HFF-Myc (cell line): ENCODE measurements around the gene SCARB1.
"Not testable (repeated sequence)": the region's sequence is repeated elsewhere in the genome, so short reads cannot be mapped to it uniquely, and the experiment has no call there.

Experiments
- DNase-seq: peaks from one replicate; pipeline ENCODE4 v3.0.0-alpha.2; 2011; ENCODE audit warnings: low read depth; ENCODE audit errors: extremely low read depth
- H3K4me3 ChIP-seq: replicated peaks from 2 replicates; pipeline ENCODE4 v1.5.1; 2011; ENCODE audit warnings: low read depth, mild to moderate bottlenecking, control low read depth, low read length
- CTCF ChIP-seq: IDR thresholded peaks from 2 replicates; pipeline ENCODE4 v1.5.1; 2012; ENCODE audit warnings: mild to moderate bottlenecking, low read depth, low read length, control low read depth; ENCODE audit errors: missing control alignments

Gene SCARB1

GRCh38 chr12:124904306-124905098, 40.8 kb upstream of the SCARB1 start:
- no peak for DNase-seq
- peak overlapping the region; percentile 19; the same call in 1 of the 2 replicates for H3K4me3 ChIP-seq
- TF ChIP-seq CTCF = no peak

- no peak for DNase-seq
- TF ChIP-seq CTCF = no peak
Observed at GRCh38 chr12:124902916-124903315, 39.3 kb upstream of the SCARB1 start.

GRCh38 chr12:124901003-124901402, 37.3 kb upstream of the SCARB1 start:
- no peak for TF ChIP-seq CTCF
- no peak overlapping the region for H3K4me3 ChIP-seq
- no peak for DNase-seq

More at GRCh38 chr12:124902916-124903315, 39.3 kb upstream of the SCARB1 start:
- H3K4me3 ChIP-seq = no peak overlapping the region

- not testable (repeated sequence) for H3K4me3 ChIP-seq, DNase-seq
Observed at GRCh38 chr12:124900345-124900795, 36.7 kb upstream of the SCARB1 start.

- DNase-seq = no peak
- no peak overlapping the region for H3K4me3 ChIP-seq
- TF ChIP-seq CTCF = no peak
Observed at GRCh38 chr12:124898923-124899294, 35.2 kb upstream of the SCARB1 start.

GRCh38 chr12:124898200-124898922, 34.7 kb upstream of the SCARB1 start:
- no peak overlapping the region for H3K4me3 ChIP-seq

More at GRCh38 chr12:124898200-124898922, 34.7 kb upstream of the SCARB1 start:
- peak; percentile 76 for TF ChIP-seq CTCF
- no peak for DNase-seq
